GM12891 (cell line): ENCODE measurements around the gene CDC42BPG.
"Not testable (repeated sequence)": the region's sequence is repeated elsewhere in the genome, so short reads cannot be mapped to it uniquely, and the experiment has no call there.

Source experiments
- DNase-seq: peaks from one replicate; pipeline ENCODE4 v3.0.0; 2011; ENCODE audit warnings: low spot score; ENCODE audit not compliant: insufficient read length
- FAIRE-seq: peaks from 2 replicates; lab custom pipeline; 2011; peaks lifted over from hg19 to GRCh38; lab: Jason Lieb, UNC
- PAX5 ChIP-seq: IDR thresholded peaks from 2 replicates; pipeline ENCODE4 v1.6.1; 2011; ENCODE audit warnings: low read length, moderate library complexity, mild to moderate bottlenecking; ENCODE audit not compliant: insufficient read depth, severe bottlenecking
- POLR2A ChIP-seq: IDR thresholded peaks from 2 replicates; pipeline ENCODE4 v1.6.1; 2011; ENCODE audit warnings: low read depth, low read length, control low read depth
- POLR2AphosphoS5 ChIP-seq: IDR thresholded peaks from 2 replicates; pipeline ENCODE4 v1.6.1; 2011; ENCODE audit warnings: low read depth, low read length, control low read depth
- POU2F2 ChIP-seq: IDR thresholded peaks from 2 replicates; pipeline ENCODE4 v1.6.1; 2011; ENCODE audit warnings: low read depth, mild to moderate bottlenecking, control low read depth, low read length, moderate library complexity
- SPI1 ChIP-seq: IDR thresholded peaks from 2 replicates; pipeline ENCODE4 v1.6.1; 2011; ENCODE audit warnings: low read depth, low read length, control low read depth
- TAF1 ChIP-seq: IDR thresholded peaks from 2 replicates; pipeline ENCODE4 v1.6.1; 2011; ENCODE audit warnings: low read depth, low read length, control low read depth

The CDC42BPG gene

GRCh38 chr11:64826578-64827450, 17.6 kb downstream of the CDC42BPG start:
- FAIRE-seq (no peak), DNase-seq (no peak)
- TF ChIP-seq POLR2AphosphoS5 (no peak), POU2F2 (no peak), TAF1 (no peak), PAX5 (no peak), SPI1 (no peak), POLR2A (no peak)

DNA sequence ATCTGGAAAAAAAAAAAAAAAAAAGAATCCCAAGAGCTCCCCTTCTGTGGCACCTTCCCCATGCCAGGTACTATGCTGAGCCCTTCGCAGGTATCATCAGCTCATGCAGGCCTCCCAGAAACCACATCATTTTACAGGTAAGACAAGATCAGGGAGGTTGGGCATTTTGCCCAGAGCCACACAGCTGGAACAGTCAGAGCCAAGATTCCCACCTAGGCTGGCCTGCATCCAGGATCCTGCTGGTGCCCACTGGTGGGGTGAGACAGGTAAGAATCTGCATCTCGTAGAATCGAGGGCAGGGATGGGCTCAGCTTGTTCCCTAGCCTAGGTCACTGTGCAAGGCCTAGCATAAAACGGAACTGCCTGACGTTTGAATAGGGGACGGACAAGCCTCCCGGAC, 18.4 kb downstream of the CDC42BPG start:
- TF ChIP-seq SPI1 (no peak), PAX5 (no peak), POU2F2 (no peak), TAF1 (no peak), POLR2AphosphoS5 (no peak), POLR2A (no peak)
- DNase-seq (no peak), FAIRE-seq (no peak)

- TF ChIP-seq POLR2A (no peak), TAF1 (no peak), PAX5 (no peak)
- no peak for FAIRE-seq
Measured at GRCh38 chr11:64823568-64824119, 20.8 kb downstream of the CDC42BPG start.

DNA sequence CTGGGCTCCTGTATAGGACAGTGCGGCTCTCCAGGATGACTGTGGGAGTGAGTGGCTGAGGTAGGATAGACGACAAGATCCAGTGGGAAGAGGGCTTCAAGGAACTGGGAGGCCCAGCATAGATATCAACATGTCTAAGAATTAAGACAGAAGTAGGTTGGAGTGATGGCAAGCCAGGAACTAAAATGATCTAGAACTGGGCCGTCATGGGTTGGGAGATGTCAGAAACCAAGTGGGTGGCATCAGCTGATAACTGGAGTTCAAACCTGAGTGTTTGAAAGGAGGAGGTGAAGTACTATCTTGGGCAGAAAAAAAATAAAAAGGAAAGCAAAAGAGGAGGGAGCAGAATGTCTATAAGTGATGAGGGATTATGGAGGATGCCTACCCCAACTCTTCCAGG, 27.0 kb downstream of the CDC42BPG start:
- FAIRE-seq: no peak
- TF ChIP-seq POU2F2 (no peak), PAX5 (no peak), POLR2A (no peak), POLR2AphosphoS5 (no peak), TAF1 (no peak), SPI1 (no peak)
- no peak for DNase-seq

More at GRCh38 chr11:64823568-64824119, 20.8 kb downstream of the CDC42BPG start:
- no peak for DNase-seq

DNA sequence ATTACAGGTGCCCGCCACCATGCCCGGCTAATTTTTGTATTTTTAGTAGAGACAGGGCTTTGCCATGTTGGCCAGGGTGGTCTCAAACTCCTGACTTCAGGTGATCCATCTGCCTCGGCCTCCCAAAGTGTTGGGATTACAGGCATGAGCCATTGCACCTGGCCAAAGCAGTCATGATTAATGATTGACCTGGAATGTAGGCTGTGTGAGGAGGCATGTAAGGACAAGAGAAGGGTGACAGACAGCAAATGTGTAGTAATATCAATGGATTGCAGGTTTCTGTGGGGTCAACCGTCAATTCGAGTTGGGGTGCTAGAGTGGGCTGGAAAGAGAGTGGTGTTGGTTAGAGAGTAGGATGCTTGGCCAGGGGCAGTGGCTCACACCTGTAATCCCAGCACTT, 29.0 kb downstream of the CDC42BPG start:
- DNase-seq, FAIRE-seq: not testable (repeated sequence)

DNA sequence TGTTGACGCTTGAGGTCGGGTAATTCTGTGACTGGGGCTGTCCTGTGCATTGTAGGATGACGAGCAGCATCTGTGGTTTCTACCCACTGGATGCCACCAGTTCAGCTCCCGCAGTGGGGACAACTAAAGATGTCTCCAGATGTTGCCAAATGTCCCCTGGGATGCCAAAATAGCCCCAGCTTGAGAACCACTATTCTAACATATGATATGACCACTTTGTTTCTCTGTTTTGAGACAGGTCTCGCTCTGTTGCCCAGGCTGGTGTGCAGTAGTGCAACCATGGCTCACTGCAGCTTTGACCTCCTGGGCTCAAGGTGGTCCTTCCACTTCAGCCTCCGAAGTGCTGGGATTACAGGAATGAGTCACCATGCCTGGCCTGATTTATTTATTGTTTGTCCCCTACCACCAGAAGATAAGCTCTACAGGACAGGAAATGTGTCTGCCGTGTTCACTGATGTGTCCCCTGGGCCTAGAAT, 29.7 kb downstream of the CDC42BPG start:
- FAIRE-seq (peak; percentile 94), DNase-seq (no peak)
- TF ChIP-seq PAX5 (peak; percentile 91), TAF1 (no peak)

DNA sequence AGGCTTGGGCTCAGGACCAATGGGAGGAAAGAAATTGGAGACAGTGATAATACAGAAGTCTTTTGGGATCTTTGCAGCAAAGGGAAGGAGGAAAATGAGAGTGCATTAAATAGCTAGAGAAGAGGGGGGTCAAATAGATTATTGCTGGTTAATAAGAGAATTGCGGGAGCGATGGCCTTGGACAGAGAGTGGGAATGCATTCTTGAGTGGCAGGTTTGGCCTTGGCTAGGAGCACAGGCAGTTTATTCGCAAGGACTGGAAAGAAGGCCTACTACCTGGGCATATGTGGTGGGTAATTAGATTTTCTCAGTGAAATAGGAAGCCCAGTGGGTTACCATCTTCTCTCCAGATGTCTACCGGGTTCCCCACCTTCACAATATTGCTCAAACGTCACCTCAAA, 30.6 kb downstream of the CDC42BPG start:
- TF ChIP-seq PAX5 (no peak), POU2F2 (no peak), SPI1 (no peak), POLR2AphosphoS5 (no peak), TAF1 (no peak), POLR2A (no peak)
- no peak for DNase-seq
- FAIRE-seq: no peak

GRCh38 chr11:64810891-64811272, 33.6 kb downstream of the CDC42BPG start:
- peak; percentile 55 for TF ChIP-seq SPI1
- TF ChIP-seq POU2F2: no peak
- TF ChIP-seq PAX5: no peak
- TF ChIP-seq POLR2AphosphoS5: no peak
- no peak for TF ChIP-seq POLR2A
- no peak for TF ChIP-seq TAF1
- FAIRE-seq (peak; percentile 71), DNase-seq (no peak)

DNA sequence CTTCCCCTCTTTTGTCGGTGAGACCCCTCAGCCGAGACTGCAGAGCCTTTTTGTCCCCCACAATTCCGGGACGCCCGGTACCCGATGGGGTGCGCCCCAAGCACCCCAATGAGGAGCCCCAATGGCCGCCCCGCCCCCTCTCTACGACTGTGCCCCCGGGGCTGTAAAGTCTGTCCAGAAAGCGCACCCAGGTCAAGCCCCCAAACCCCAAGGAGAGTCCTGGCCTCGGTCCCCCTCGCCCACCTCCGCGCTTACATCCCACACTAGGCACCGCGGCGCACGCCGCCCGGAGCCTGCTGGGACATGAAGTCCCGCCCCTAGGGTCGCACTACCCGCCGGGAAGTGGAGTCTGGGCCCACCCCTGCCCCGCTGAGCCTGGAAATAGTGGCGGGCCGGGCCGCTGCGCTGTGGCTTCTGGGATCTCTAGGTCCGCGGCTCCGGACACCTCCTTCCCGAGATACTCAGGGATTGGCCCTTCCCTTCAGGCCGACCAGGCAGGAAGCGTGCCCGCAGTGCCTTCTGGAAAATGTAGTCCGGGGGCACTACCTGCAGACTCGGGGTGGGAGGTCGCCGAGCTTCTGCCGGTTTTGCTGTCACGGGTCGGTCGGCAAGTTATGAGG, 34.1 kb downstream of the CDC42BPG start, which contains the start of gene MEN1:
Gene MEN1 (minus strand): TSS at position 281 of the 620 bp plus-strand sequence. CDS start 442 bp downstream, outside the sequence.
- 0 out of 2 replicates have a peak, but pooled peaks have one; percentile 0 for TF ChIP-seq POU2F2
- no peak for TF ChIP-seq PAX5
- peak; percentile 91 for DNase-seq
- FAIRE-seq: peak; percentile 91

DNA sequence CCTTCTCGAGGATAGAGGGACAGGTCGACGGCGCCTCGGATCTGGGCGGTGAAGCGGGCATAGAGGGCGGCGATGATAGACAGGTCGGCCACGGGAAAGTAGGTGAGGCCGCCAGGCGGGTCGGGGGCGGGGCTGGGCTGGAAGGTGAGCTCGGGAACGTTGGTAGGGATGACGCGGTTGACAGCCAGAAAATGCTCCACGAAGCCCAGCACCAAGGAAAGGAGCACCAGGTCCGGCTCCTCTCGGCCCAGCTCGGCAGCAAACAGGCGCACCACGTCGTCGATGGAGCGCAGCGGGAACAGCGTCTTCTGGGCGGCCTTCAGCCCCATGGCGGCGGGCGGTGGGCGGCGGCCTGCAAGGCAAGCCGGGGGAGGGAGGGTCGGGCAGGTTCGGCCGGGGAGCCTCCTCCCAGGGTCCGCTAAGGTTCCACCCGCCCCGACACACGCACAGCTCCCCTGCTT, 34.6 kb downstream of the CDC42BPG start:
- FAIRE-seq (peak; percentile 65), DNase-seq (no peak)
- no peak for TF ChIP-seq POU2F2
- TF ChIP-seq TAF1: no peak
- TF ChIP-seq PAX5: no peak
- no peak for TF ChIP-seq POLR2A
- TF ChIP-seq POLR2AphosphoS5: no peak
- TF ChIP-seq SPI1: no peak
